ENCODE measurements around the gene EPGN.

DNA sequence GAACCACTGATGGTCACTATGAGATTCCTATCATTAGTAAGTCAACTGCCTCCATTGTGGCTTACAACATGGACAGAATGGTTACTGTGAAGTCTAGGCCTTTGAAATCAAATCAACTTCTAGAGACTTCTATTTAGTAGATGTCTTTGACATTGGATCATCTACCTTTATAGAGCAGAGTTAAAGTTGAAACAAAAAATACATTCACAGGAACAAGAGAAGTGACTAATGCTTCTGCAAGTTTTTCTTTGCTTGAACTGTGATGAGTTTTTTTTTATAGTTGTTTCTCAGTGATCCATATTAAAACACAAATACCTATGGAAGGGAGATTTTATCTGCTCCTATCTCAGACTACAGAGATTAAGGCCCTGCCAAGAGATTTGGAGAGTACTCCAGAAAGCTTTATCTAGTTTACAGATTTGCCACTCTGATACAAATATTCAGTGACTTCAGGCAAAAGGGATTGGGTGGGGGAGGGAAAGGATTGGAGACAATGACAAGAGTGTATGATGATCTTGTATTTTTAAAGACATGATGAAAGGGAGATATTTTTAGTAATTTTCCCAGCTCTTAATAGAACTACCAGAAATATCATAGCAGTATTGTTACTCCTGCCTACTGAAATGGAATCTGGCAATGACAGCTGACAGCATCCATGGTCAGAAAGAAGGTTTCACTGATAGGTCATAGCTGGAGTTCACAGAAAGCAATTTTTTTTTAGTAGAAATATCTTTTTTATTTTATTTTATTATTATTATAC lies 16.0 kb upstream of the EPGN start:
- TF ChIP-seq, protein P1, sequence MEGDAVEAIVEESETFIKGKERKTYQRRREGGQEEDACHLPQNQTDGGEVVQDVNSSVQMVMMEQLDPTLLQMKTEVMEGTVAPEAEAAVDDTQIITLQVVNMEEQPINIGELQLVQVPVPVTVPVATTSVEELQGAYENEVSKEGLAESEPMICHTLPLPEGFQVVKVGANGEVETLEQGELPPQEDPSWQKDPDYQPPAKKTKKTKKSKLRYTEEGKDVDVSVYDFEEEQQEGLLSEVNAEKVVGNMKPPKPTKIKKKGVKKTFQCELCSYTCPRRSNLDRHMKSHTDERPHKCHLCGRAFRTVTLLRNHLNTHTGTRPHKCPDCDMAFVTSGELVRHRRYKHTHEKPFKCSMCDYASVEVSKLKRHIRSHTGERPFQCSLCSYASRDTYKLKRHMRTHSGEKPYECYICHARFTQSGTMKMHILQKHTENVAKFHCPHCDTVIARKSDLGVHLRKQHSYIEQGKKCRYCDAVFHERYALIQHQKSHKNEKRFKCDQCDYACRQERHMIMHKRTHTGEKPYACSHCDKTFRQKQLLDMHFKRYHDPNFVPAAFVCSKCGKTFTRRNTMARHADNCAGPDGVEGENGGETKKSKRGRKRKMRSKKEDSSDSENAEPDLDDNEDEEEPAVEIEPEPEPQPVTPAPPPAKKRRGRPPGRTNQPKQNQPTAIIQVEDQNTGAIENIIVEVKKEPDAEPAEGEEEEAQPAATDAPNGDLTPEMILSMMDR (conservative IDR thresholded peaks at IDR 0.05; ENCODE audit: low read length): no peak
- TF ChIP-seq EZH2phosphoT487 (IDR thresholded peaks at IDR 0.05; ENCODE audit: borderline replicate concordance): no peak
